ENCODE measurements around the gene GHR. TPM values are rescaled to one million over a fixed set of nuclear protein-coding genes. Genes with fewer than 3 reads are reported as not detected.

Gene GHR
- total and polyA plus RNA-seq, 2 of the 8 experiments (the other 6 are each of a cell fraction or from before 2014, with no cell fraction given) = 0.15 to 0.19 TPM

DNA sequence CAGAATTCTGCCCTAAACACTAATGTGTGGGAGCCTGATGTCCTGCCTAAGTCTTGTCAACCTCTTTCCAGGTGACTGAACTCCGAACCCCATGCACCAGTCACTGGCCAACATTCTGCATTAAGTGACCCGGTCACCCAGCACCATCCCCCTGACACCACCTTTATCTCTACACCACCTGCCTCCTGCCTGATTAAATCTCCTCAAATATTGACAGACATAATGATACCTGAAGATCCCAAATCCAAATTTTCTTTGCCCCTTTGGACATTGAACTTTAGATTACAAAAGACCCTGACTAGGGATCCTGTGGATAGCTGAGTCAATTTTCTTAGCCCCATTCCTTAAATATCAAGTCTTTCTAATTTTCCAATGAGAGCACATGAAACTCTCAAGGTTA lies 150.1 kb downstream of the GHR start:
- H3K9ac ChIP-seq (replicated peaks in 1 of 4; ENCODE audit: extremely low read depth in 1 of 4, low read depth in 3 of 4, low read length in 3 of 4) = no peak overlapping the region
- no peak overlapping the region for H2BK5ac ChIP-seq (ENCODE audit: low read depth, low read length)
- no peak overlapping the region for H4K5ac ChIP-seq (ENCODE audit: insufficient read length, low read depth, low read length)
- FAIRE-seq (no peak), DNase-seq (ENCODE audit: low read depth in 1 of 2, low spot score in 2 of 2) (no peak)
- CTCF ChIA-PET (ENCODE audit: partially characterized antibody) = interaction anchor here (2.2 kb wide), 1 partner anchor 9 kb away, joined by 15 read pairs; no protein-coding TSS in a partner anchor
- no peak for TF ChIP-seq KDM4A (IDR thresholded peaks at IDR 0.05; ENCODE audit: low read depth, low read length, severe bottlenecking)
- TF ChIP-seq RXRA (IDR thresholded peaks at IDR 0.05; ENCODE audit: insufficient read depth, low read depth, low read length) = no peak
- TF ChIP-seq TBP (IDR thresholded peaks at IDR 0.05; ENCODE audit: low read depth, low read length) = no peak
- no peak for TF ChIP-seq KDM5A (IDR thresholded peaks at IDR 0.05; ENCODE audit: low read length)
- no peak overlapping the region for H3K18ac ChIP-seq (ENCODE audit: extremely low read depth, low read length)
- no peak overlapping the region for H3K4ac ChIP-seq (replicated peaks; ENCODE audit: insufficient read length, low read depth, low read length)
- no peaks in the 10 kb centered on the region for H3K23me2 ChIP-seq (ENCODE audit: low read depth, low read length)
- H3K56ac ChIP-seq (replicated peaks; ENCODE audit: insufficient read length, low read depth, low read length) = no peak overlapping the region
- no peak overlapping the region for H3K14ac ChIP-seq (ENCODE audit: insufficient read length)
- H2BK15ac ChIP-seq (ENCODE audit: low read length) = no peak overlapping the region
- H4K8ac ChIP-seq (ENCODE audit: extremely low read depth, insufficient read depth, low read length) = no peak overlapping the region
- H3K9me3 ChIP-seq (ENCODE audit: insufficient read depth in 2 of 2, low read depth in 1 of 2, low read length in 1 of 2) = no peaks in the 10 kb centered on the region
- no peak overlapping the region for H2AK5ac ChIP-seq (ENCODE audit: low read depth, low read length)
- H3K79me2 ChIP-seq (ENCODE audit: control insufficient read depth in 1 of 2, insufficient read depth in 2 of 2, low read length in 2 of 2) = no peaks in the 10 kb centered on the region
- H3K79me1 ChIP-seq (ENCODE audit: low read depth, low read length) = no peaks in the 10 kb centered on the region
- H3K4me3 ChIP-seq (ENCODE audit: extremely low read depth in 1 of 4, insufficient read depth in 2 of 4, low read depth in 3 of 4, low read length in 4 of 4) = no peak overlapping the region
- 91% methylated on average over 2 of the region's 2 CpGs; no CpG with 5 or more reads in 1 of the 2 experiments for WGBS, 2 experiments (ENCODE audit: extremely low coverage in 1 of 2, insufficient coverage in 1 of 2, insufficient read length in 1 of 2, insufficient replicate concordance in 2 of 2, low coverage in 1 of 2, low lambda C conversion rate in 2 of 2, missing lambda C conversion rate in 1 of 2)
- H2AFZ ChIP-seq (ENCODE audit: low read length) = no peak overlapping the region
- H2BK20ac ChIP-seq (ENCODE audit: low read length) = no peak overlapping the region
- no peaks in the 10 kb centered on the region for H3K4me1 ChIP-seq (replicated peaks in 1 of 4; ENCODE audit: control insufficient read depth in 3 of 4, insufficient read depth in 4 of 4, low read length in 3 of 4)
- H3K4me2 ChIP-seq (ENCODE audit: insufficient read depth in 1 of 2, low read depth in 2 of 2, low read length in 2 of 2) = no peak overlapping the region
- no peak overlapping the region for H3K27ac ChIP-seq (ENCODE audit: low read depth, low read length)
- POLR2A ChIA-PET (ENCODE audit: partially characterized antibody) = no interaction called here
- H3K23ac ChIP-seq (ENCODE audit: insufficient read length) = no peak overlapping the region
- no peaks in the 10 kb centered on the region for H3K36me3 ChIP-seq (ENCODE audit: control insufficient read depth in 2 of 4, insufficient read depth in 4 of 4, low read length in 3 of 4)
- no peaks in the 10 kb centered on the region for H3K27me3 ChIP-seq (replicated peaks in 1 of 4; ENCODE audit: control insufficient read depth in 3 of 4, extremely low read depth in 1 of 4, insufficient read depth in 3 of 4, low read length in 3 of 4)
- no peak overlapping the region for H2BK120ac ChIP-seq (replicated peaks; ENCODE audit: low read depth, low read length)
- H2BK12ac ChIP-seq (ENCODE audit: low read depth, low read length) = no peak overlapping the region
- H4K20me1 ChIP-seq (replicated peaks in 1 of 2; ENCODE audit: control insufficient read depth in 1 of 2, insufficient read depth in 2 of 2, low read length in 2 of 2) = no peaks in the 10 kb centered on the region
- H4K91ac ChIP-seq (replicated peaks; ENCODE audit: insufficient read length, low read length) = no peak overlapping the region

All from H1 (cell line).